T-cell (primary cell): Measurements from ENCODE around the gene LCN12. TPM values are rescaled to one million over a fixed set of nuclear protein-coding genes. Genes with fewer than 3 reads are reported as not detected.
A peak's percentile ranks its signal among the peaks of the same experiment; 100 is the strongest.

Experiments
- ATAC-seq, 4 experiments: fragments of 200-7000 bp in 3 of 4; fragments of 150-1000 bp in 1 of 4; cut with Tn5 transposase; replicated peaks in 1 of 4; 1 replicate in 3 of 4; 2 replicates in 1 of 4; pipeline ENCODE4 v1.10.0; 2021; ENCODE audit warnings: moderate library complexity in 3 of 4, mild to moderate bottlenecking in 2 of 4, moderate number of reproducible peaks in 1 of 4
- CTCF ChIA-PET, 2 donors: fragments of 300-600 bp; sonication (Branson Sonifier 250); formaldehyde crosslinking; loops; one replicate each; lab custom pipeline; 2022; ENCODE audit warnings: antibody characterized with exemption in 2 of 2; lab: Charles Lee
- POLR2A ChIA-PET, 2 donors: fragments of 300-600 bp; sonication (Branson Sonifier 250); formaldehyde crosslinking; loops; one replicate each; lab custom pipeline; 2022; ENCODE audit warnings: antibody characterized with exemption in 2 of 2; lab: Charles Lee
- DNase-seq, 35 experiments: peaks; one replicate each; pipeline versions ENCODE4 v3.0.0 to v3.0.0-alpha.2; 2013 to 2023
- H3K27ac ChIP-seq: one replicate; pipeline ENCODE4 v1.5.1; 2013; ENCODE audit warnings: low read length
- H3K27me3 ChIP-seq, 2 experiments: replicated peaks in 1 of 2; 1 replicate in 1 of 2; 2 replicates in 1 of 2; pipeline versions ENCODE4 v1.6.1 to v1.7.0; 2013; ENCODE audit warnings: low read length in 1 of 2, mixed read lengths in 1 of 2; ENCODE audit not compliant: control insufficient read depth in 2 of 2, insufficient read depth in 2 of 2; ENCODE audit errors: extremely low read depth in 1 of 2
- H3K36me3 ChIP-seq, 2 donors: 1 replicate in 1 of 2; 2 replicates in 1 of 2; pipeline versions ENCODE4 v1.6.1 to v1.7.0; 2013; ENCODE audit warnings: low read length in 1 of 2; ENCODE audit not compliant: control insufficient read depth in 2 of 2, insufficient read depth in 1 of 2; ENCODE audit errors: extremely low read depth in 1 of 2
- H3K4me1 ChIP-seq, 2 experiments: 1 replicate in 1 of 2; 2 replicates in 1 of 2; pipeline versions ENCODE4 v1.6.1 to v1.7.0; 2013; ENCODE audit warnings: low read length in 2 of 2, mixed read lengths in 1 of 2; ENCODE audit not compliant: insufficient read depth in 2 of 2, control insufficient read depth in 1 of 2; ENCODE audit errors: extremely low read depth in 1 of 2
- H3K4me3 ChIP-seq, 2 donors: 1 replicate in 1 of 2; 2 replicates in 1 of 2; pipeline versions ENCODE4 v1.5.1 to v1.7.0; 2013; ENCODE audit warnings: mild to moderate bottlenecking in 2 of 2, low read length in 1 of 2, moderate library complexity in 1 of 2; ENCODE audit not compliant: control insufficient read depth in 1 of 2; ENCODE audit errors: extremely low read depth in 1 of 2
- H3K9me3 ChIP-seq: 2 replicates; pipeline ENCODE4 v1.7.0; 2013
- H3K27ac Mint-ChIP-seq, 2 donors: one replicate each; pipeline ENCODE4 v1.8.0; 2020 to 2021; ENCODE audit warnings: mild to moderate bottlenecking in 2 of 2, mixed read lengths in 2 of 2
- H3K27me3 Mint-ChIP-seq, 2 donors: one replicate each; pipeline ENCODE4 v1.8.0; 2021 to 2022; ENCODE audit warnings: mixed read lengths in 2 of 2
- H3K36me3 Mint-ChIP-seq: one replicate; pipeline ENCODE4 v1.8.0; 2021; ENCODE audit warnings: mixed read lengths
- H3K4me1 Mint-ChIP-seq, 3 donors: one replicate each; pipeline ENCODE4 v1.8.0; 2020 to 2022; ENCODE audit warnings: mixed read lengths in 3 of 3, mild to moderate bottlenecking in 1 of 3
- H3K4me3 Mint-ChIP-seq, 3 donors: one replicate each; pipeline ENCODE4 v1.8.0; 2020 to 2022; ENCODE audit warnings: mild to moderate bottlenecking in 3 of 3, mixed read lengths in 3 of 3, moderate library complexity in 3 of 3
- H3K9me3 Mint-ChIP-seq, 3 donors: one replicate each; pipeline ENCODE4 v1.8.0; 2020 to 2022; ENCODE audit warnings: mixed read lengths in 3 of 3
- WGBS: methylation state at CpG from one replicate; pipeline ENCODE4 v1.1.5; 2013; ENCODE audit warnings: missing lambda C conversion rate; ENCODE audit not compliant: insufficient coverage; 5-methylcytosine and 5-hydroxymethylcytosine counted together
- total RNA-seq, 35 experiments: library from RNA in 6 of 35; stranded (reverse) in 6 of 35; fragments of 120-200 nt in 1 of 35; gene quantifications; one replicate each; pipeline versions ENCODE4 v1.2.1 to v1.2.4 and lab custom pipeline; 2013 to 2026

The LCN12 gene
- total RNA-seq, 5 donors from 2014 or later (not counting 1 experiment from before 2014, with no cell fraction given), result 1.1 to 3.3 (median 2.2) TPM

DNA sequence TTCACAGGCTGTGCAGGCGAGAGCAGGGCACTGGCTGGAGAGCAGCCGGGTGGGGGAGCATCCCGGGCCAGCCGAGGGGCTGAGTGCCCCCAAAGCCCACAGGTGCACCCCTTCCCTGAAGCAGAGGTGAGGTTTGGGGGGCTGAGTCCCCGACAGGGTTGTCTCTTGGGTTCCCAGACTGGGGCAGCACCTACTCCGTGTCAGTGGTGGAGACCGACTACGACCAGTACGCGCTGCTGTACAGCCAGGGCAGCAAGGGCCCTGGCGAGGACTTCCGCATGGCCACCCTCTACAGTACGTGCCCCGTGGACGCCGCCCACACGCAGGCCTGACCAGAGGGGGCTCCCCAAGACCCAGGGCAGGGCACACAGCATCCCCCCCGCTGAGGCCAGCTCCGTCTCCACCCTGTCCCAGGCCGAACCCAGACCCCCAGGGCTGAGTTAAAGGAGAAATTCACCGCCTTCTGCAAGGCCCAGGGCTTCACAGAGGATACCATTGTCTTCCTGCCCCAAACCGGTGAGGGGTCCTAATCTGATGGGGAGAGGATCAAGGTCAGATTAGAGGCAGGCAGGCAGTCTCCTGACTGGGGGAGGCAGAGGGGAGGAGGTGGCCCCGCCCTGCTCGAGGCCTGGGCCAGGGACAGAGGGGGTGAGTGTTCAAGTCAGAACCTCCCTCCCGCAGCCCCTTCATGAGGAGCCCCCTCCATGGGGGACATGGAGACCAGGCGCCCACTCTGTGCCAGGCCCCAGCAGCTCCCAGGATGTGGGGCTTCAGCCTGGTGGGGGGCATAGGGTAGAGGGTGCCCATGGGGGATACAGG lies 27.9 kb downstream of the LCN12 start:
- H3K9me3 Mint-ChIP-seq, result no peaks in the 10 kb centered on the region
- peaks cover 6 to 14% of the 10 kb centered on the region in 2 donors for H3K27me3 Mint-ChIP-seq
- H3K4me1 ChIP-seq, result peaks cover 0 to 51% of the 10 kb centered on the region in 2 experiments
- peaks cover 0 to 41% of the 10 kb centered on the region in 2 experiments for H3K27me3 ChIP-seq
- no peaks in the 10 kb centered on the region for H3K9me3 ChIP-seq
- H3K27ac ChIP-seq, result no peak overlapping the region
- ChIA-PET POLR2A (no interaction called here), CTCF (no interaction called here)
- no peak overlapping the region for H3K4me3 ChIP-seq
- peaks cover 16 to 27% (median 21%) of the 10 kb centered on the region in 3 donors for H3K4me1 Mint-ChIP-seq
- H3K36me3 ChIP-seq, result no peaks in the 10 kb centered on the region
- ATAC-seq (no peak), DNase-seq (no peak)
- no peak overlapping the region for H3K27ac Mint-ChIP-seq
- no peak overlapping the region for H3K4me3 Mint-ChIP-seq
- no peaks in the 10 kb centered on the region for H3K36me3 Mint-ChIP-seq
- WGBS, result 83% methylated on average over 23 of the region's 26 CpGs

DNA sequence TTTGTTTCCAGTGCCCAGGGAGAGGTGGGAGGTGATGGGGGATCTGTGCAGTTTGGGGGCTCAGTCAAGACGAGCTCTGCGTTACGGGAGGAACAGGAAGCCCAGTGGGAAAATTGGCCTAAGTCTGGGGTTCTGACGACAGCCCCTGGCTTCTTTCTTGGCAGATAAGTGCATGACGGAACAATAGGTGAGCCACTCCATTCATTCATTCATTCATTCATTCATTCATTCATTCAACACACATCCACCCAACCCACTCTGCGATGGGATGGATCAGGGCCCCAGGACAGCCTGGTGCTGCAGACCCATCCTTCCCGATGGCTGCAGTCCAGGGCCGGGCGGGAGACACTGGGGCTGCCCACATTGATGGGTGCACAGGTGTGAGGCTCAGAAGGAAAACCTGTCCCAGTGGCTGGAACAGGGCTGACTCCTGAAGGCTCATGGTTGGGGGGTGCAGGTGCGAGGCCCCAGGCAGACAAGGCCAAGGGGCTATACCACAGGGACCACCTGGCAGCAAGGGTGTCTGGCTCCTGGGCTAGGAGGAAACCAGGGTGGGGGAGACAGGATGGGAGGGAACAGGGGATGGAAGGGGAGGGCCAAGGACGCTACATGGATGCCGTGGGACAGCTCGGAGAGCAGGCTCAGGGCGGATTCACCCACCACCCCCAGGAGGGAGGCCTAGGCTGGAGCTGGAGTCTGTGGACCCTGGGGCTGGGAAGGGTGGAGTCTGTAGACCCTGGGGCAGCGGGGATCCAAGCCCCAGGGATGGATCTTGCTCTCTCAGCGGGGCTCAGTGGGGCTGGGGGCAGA lies 28.8 kb downstream of the LCN12 start:
- CTCF ChIA-PET, result no interaction called here
- no peak overlapping the region for H3K27ac ChIP-seq
- 92% methylated on average over 10 of the region's 16 CpGs for WGBS
- peaks cover 0 to 45% of the 10 kb centered on the region in 2 experiments for H3K27me3 ChIP-seq
- no peaks in the 10 kb centered on the region for H3K36me3 Mint-ChIP-seq
- peaks cover 0 to 51% of the 10 kb centered on the region in 2 experiments for H3K4me1 ChIP-seq
- H3K4me3 Mint-ChIP-seq, result no peak overlapping the region
- no peaks in the 10 kb centered on the region for H3K9me3 Mint-ChIP-seq
- DNase-seq (no peak), ATAC-seq (no peak)
- H3K9me3 ChIP-seq, result no peaks in the 10 kb centered on the region
- H3K36me3 ChIP-seq, result no peaks in the 10 kb centered on the region
- POLR2A ChIA-PET, result no interaction called here
- no peak overlapping the region for H3K4me3 ChIP-seq
- no peak overlapping the region for H3K27ac Mint-ChIP-seq
- peaks cover 8 to 18% (median 12%) of the 10 kb centered on the region in 3 donors for H3K4me1 Mint-ChIP-seq
- peaks cover 6 to 15% of the 10 kb centered on the region in 2 donors for H3K27me3 Mint-ChIP-seq

DNA sequence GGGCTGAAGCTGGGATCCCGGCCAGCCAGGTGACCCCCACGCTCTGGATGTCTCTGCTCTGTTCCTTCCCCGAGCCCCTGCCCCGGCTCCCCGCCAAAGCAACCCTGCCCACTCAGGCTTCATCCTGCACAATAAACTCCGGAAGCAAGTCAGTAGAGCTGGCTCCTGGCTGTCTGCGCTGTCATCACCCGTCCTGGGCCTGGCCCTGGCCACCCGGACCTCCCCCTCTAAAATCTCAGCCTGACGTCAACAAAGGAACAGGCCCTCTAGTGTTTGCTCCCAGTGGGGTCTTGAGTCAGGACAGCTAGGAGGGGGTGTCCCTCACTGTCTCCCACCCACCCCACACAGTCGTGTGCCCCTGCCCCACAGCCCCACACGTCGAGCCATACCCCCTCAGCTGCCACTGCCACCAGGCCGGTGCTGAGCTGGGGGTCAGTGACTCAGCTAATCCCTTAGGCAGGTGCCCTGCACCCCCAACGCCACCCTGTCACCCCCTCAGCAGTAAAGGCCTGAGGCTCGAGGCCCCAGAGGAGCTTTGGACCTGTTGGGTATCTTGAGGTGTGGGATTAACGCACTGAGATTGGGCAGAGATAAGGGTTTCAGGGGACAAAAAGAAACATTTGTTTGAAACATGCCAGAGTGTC lies 29.6 kb downstream of the LCN12 start:
- H3K9me3 Mint-ChIP-seq, result no peaks in the 10 kb centered on the region
- H3K4me3 Mint-ChIP-seq, result no peak overlapping the region
- ATAC-seq, result no peak
- POLR2A ChIA-PET, result no interaction called here
- no peak overlapping the region for H3K27ac Mint-ChIP-seq
- no peaks in the 10 kb centered on the region for H3K36me3 Mint-ChIP-seq
- CTCF ChIA-PET, result no interaction called here
- Histone ChIP-seq H3K4me3 (no peak overlapping the region), H3K9me3 (no peaks in the 10 kb centered on the region), H3K4me1 (peaks cover 0 to 45% of the 10 kb centered on the region in 2 experiments), H3K27ac (no peak overlapping the region), H3K36me3 (no peaks in the 10 kb centered on the region), H3K27me3 (peaks cover 0 to 49% of the 10 kb centered on the region in 2 experiments)
- no peak for DNase-seq
- H3K4me1 Mint-ChIP-seq, result peaks cover 2 to 12% (median 6%) of the 10 kb centered on the region in 3 donors
- 87% methylated on average over 5 of the region's 17 CpGs for WGBS
- peaks cover 11 to 21% of the 10 kb centered on the region in 2 donors for H3K27me3 Mint-ChIP-seq

DNA sequence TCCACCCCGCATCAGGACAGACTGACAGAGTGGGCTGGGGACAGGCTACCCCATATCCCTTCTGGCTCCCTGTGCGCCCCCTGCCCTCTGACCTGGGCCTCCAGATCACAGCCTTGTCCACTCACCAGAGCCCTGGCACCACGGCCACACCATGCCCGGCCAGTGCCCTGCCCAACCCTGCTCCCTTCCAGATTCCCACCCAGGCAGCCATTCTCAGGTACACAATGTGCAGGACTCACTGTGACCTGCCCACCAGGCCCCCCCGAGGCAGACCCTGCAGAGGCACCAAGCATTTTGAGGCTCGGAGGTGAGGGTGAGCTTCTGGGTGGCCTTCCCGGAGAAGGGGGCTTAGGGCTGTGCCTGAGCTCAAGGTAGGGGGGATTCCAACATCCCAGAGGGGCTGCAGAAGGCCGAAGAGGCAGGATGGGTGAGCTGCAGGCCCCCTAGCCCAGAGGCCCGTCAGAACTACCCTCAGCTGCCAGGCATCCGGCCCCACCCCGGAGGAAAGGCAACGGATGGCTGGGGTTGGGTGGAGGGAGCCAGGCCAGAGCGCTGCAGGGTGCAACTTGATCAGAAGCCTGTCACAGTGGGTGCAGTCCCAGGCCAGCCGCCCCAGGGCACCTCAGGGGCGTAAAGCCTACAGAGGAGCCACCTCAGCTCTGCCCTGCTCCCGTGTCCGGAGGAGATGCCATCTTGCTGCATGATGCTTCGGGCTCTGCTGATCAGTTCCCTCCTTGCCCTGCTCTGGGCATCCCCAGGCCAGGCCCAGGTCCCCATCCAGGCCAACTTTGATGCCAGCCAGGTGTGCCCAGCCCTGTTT lies 30.4 kb downstream of the LCN12 start, which contains the start of gene LCNL1:
Gene LCNL1, plus strand, starts transcription at position 762 of the 820 bp plus-strand sequence. CDS start 594 bp downstream, outside the sequence.
- H3K27me3 ChIP-seq, result peaks cover 0 to 52% of the 10 kb centered on the region in 2 experiments
- H3K4me3 ChIP-seq, result no peak within 1 kb of the TSS
- ATAC-seq (no peak), DNase-seq (no peak)
- CTCF ChIA-PET, result no interaction called here
- H3K27ac Mint-ChIP-seq, result peak within 1 kb of the TSS in 1 of 2 donors; percentile 2
- H3K9me3 ChIP-seq, result no peaks in the 10 kb centered on the region
- no peaks in the 10 kb centered on the region for H3K36me3 ChIP-seq
- peaks cover 0 to 37% of the 10 kb centered on the region in 2 experiments for H3K4me1 ChIP-seq
- H3K27me3 Mint-ChIP-seq, result peaks cover 11 to 24% of the 10 kb centered on the region in 2 donors
- peaks cover 0 to 8% (median 6%) of the 10 kb centered on the region in 3 donors for H3K4me1 Mint-ChIP-seq
- H3K27ac ChIP-seq, result no peak within 1 kb of the TSS
- peak within 1 kb of the TSS in 1 of 3 donors; percentile 6 for H3K4me3 Mint-ChIP-seq
- 86% methylated on average over 18 of the region's 18 CpGs for WGBS
- no peaks in the 10 kb centered on the region for H3K9me3 Mint-ChIP-seq
- H3K36me3 Mint-ChIP-seq, result no peaks in the 10 kb centered on the region
- POLR2A ChIA-PET, result no interaction called here

GRCh38 chr9:136983167-136983566 lies 31.1 kb downstream of the LCN12 start:
- H3K4me3 ChIP-seq, result no peak overlapping the region
- WGBS, result 57% methylated on average over 7 of the region's 9 CpGs
- peaks cover 0 to 7% (median 6%) of the 10 kb centered on the region in 3 donors for H3K4me1 Mint-ChIP-seq
- H3K9me3 Mint-ChIP-seq, result no peaks in the 10 kb centered on the region
- no peak overlapping the region for H3K27ac ChIP-seq
- no peak for ATAC-seq
- H3K4me3 Mint-ChIP-seq, result no peak overlapping the region
- H3K9me3 ChIP-seq, result no peaks in the 10 kb centered on the region
- no peaks in the 10 kb centered on the region for H3K36me3 ChIP-seq
- H3K27ac Mint-ChIP-seq, result no peak overlapping the region
- peaks cover 0 to 30% of the 10 kb centered on the region in 2 experiments for H3K4me1 ChIP-seq
- DNase-seq, result no peak
- CTCF ChIA-PET, result no interaction called here
- H3K36me3 Mint-ChIP-seq, result no peaks in the 10 kb centered on the region
- H3K27me3 Mint-ChIP-seq, result peaks cover 11 to 29% of the 10 kb centered on the region in 2 donors
- peaks cover 0 to 56% of the 10 kb centered on the region in 2 experiments for H3K27me3 ChIP-seq
- POLR2A ChIA-PET, result no interaction called here
